ENCODE measurements around the gene DEAF1. TPM values are rescaled to one million over a fixed set of nuclear protein-coding genes. Genes with fewer than 3 reads are reported as not detected.

The DEAF1 gene
- total RNA-seq, 4 donors from 2014 or later = 61.8 to 103 (median 87.6) TPM

GRCh38 chr11:714436-714835 is 19.4 kb upstream of the DEAF1 start:
- Histone ChIP-seq H3K27me3 (no peaks in the 10 kb centered on the region), H3K36me3 (no peaks in the 10 kb centered on the region), H3K4me1 (peaks cover 3 to 21% of the 10 kb centered on the region in 2 donors), H3K4me3 (replicated peaks in 1 of 3) (no peak overlapping the region), H3K27ac (no peak overlapping the region), H3K9me3 (no peaks in the 10 kb centered on the region)
- intact Hi-C loops (cut with DNase I) = no loop called here
- DNase-seq = no peak
- WGBS, 2 donors = 97 to 98% methylated on average over 6 of the region's 6 CpGs
- TF ChIP-seq POLR2A (IDR thresholded peaks at IDR 0.05) (no peak), CTCF (IDR thresholded peaks at IDR 0.05) (no peak)

GRCh38 chr11:709109-709997 is 14.3 kb upstream of the DEAF1 start:
- H3K4me1 ChIP-seq = peaks cover 32 to 66% of the 10 kb centered on the region in 2 donors
- 74 to 94% methylated on average over 7 to 24 of the region's 27 CpGs for WGBS, 2 donors
- intact Hi-C loops (cut with DNase I) = no loop called here
- TF ChIP-seq CTCF (IDR thresholded peaks at IDR 0.05) (no peak), POLR2A (IDR thresholded peaks at IDR 0.05) (no peak)
- H3K36me3 ChIP-seq = no peaks in the 10 kb centered on the region
- no peaks in the 10 kb centered on the region for H3K27me3 ChIP-seq
- peak overlapping the region; percentile 61 to 91 (median 77) for H3K27ac ChIP-seq
- no peak overlapping the region for H3K4me3 ChIP-seq (replicated peaks in 1 of 3)
- H3K9me3 ChIP-seq = no peaks in the 10 kb centered on the region
- DNase-seq = peak; percentile 33 to 48

GRCh38 chr11:708511-708910 is 13.5 kb upstream of the DEAF1 start:
- 87 to 96% methylated on average over 2 to 6 of the region's 7 CpGs for WGBS, 2 donors
- intact Hi-C loops (cut with DNase I) = no loop called here
- Histone ChIP-seq H3K9me3 (no peaks in the 10 kb centered on the region), H3K4me1 (peaks cover 32 to 66% of the 10 kb centered on the region in 2 donors), H3K27me3 (no peaks in the 10 kb centered on the region), H3K4me3 (replicated peaks in 1 of 3) (no peak overlapping the region), H3K27ac (peak overlapping the region; percentile 91 to 97 (median 93)), H3K36me3 (no peaks in the 10 kb centered on the region)
- no peak for TF ChIP-seq CTCF (IDR thresholded peaks at IDR 0.05)
- TF ChIP-seq POLR2A (IDR thresholded peaks at IDR 0.05) = no peak
- no peak for DNase-seq

GRCh38 chr11:707817-708420 is 12.9 kb upstream of the DEAF1 start:
- no peak overlapping the region for H3K4me3 ChIP-seq (replicated peaks in 1 of 3)
- no peaks in the 10 kb centered on the region for H3K27me3 ChIP-seq
- peak overlapping the region; percentile 91 to 99 (median 97) for H3K27ac ChIP-seq
- H3K9me3 ChIP-seq = no peaks in the 10 kb centered on the region
- peak; percentile 93 to 94 for DNase-seq
- TF ChIP-seq POLR2A (IDR thresholded peaks at IDR 0.05) (peak in 1 of 2 donors; percentile 56), CTCF (IDR thresholded peaks at IDR 0.05) (no peak)
- 43 to 48% methylated on average over 7 to 13 of the region's 16 CpGs for WGBS, 2 donors
- no peaks in the 10 kb centered on the region for H3K36me3 ChIP-seq
- peaks cover 32 to 70% of the 10 kb centered on the region in 2 donors for H3K4me1 ChIP-seq
- intact Hi-C loops (cut with DNase I) = no loop called here
